Fibroblast of lung (primary cell): Measurements from ENCODE around the gene GAPDHS. TPM values are rescaled to one million over a fixed set of nuclear protein-coding genes. Genes with fewer than 3 reads are reported as not detected.

Experiments
- DNase-seq, 2 donors: peaks; one replicate each; pipeline versions ENCODE4 v3.0.0 to v3.0.0-alpha.2; 2010; ENCODE audit warnings: low read depth in 2 of 2
- H2AFZ ChIP-seq: 2 replicates; pipeline ENCODE4 v1.5.1; 2012; ENCODE audit warnings: low read length, control low read depth, inconsistent platforms
- H3K27ac ChIP-seq: 2 replicates; pipeline ENCODE4 v1.5.1; 2011; ENCODE audit warnings: low read length, control low read depth; ENCODE audit not compliant: insufficient read depth
- H3K27me3 ChIP-seq: 2 replicates; pipeline ENCODE4 v1.5.1; 2011; ENCODE audit warnings: mild to moderate bottlenecking, low read length; ENCODE audit not compliant: control insufficient read depth, insufficient read depth
- H3K36me3 ChIP-seq: 2 replicates; pipeline ENCODE4 v1.5.1; 2011; ENCODE audit warnings: low read length; ENCODE audit not compliant: control insufficient read depth, insufficient read depth
- H3K4me1 ChIP-seq: 2 replicates; pipeline ENCODE4 v1.5.1; 2011; ENCODE audit warnings: low read length; ENCODE audit not compliant: control insufficient read depth, insufficient read depth; ENCODE audit errors: extremely low read depth
- H3K4me2 ChIP-seq: 2 replicates; pipeline ENCODE4 v1.5.1; 2011; ENCODE audit warnings: low read length, control low read depth; ENCODE audit not compliant: insufficient read depth; ENCODE audit errors: extremely low read depth
- H3K4me3 ChIP-seq, 4 experiments: fragments of 200-600 bp in 1 of 4; sonication (generic) in 1 of 4; replicated peaks in 1 of 4; 2 replicates each; pipeline ENCODE4 v1.5.1; 2011 to 2016; ENCODE audit warnings: low read length in 4 of 4, low read depth in 3 of 4, mild to moderate bottlenecking in 3 of 4, control low read depth in 2 of 4, inconsistent platforms in 1 of 4, mixed read lengths in 1 of 4; ENCODE audit not compliant: insufficient read depth in 1 of 4; ENCODE audit errors: control extremely low read depth in 1 of 4
- H3K79me2 ChIP-seq: 2 replicates; pipeline ENCODE4 v1.5.1; 2012; ENCODE audit warnings: mild to moderate bottlenecking, low read length, inconsistent platforms; ENCODE audit not compliant: control insufficient read depth, insufficient read depth
- H3K9ac ChIP-seq: 2 replicates; pipeline ENCODE4 v1.5.1; 2011; ENCODE audit warnings: mild to moderate bottlenecking, low read length, control low read depth; ENCODE audit not compliant: insufficient read depth
- H3K9me3 ChIP-seq: 2 replicates; pipeline ENCODE4 v1.5.1; 2012; ENCODE audit warnings: low read depth, low read length; ENCODE audit not compliant: control insufficient read depth, insufficient read depth
- H4K20me1 ChIP-seq: 2 replicates; pipeline ENCODE4 v1.5.1; 2011; ENCODE audit warnings: low read length; ENCODE audit not compliant: control insufficient read depth, insufficient read depth; ENCODE audit errors: extremely low read depth
- EZH2 ChIP-seq: IDR thresholded peaks from 2 replicates; pipeline ENCODE4 v1.5.1; 2012; ENCODE audit warnings: low read length, control low read depth, mild to moderate bottlenecking; ENCODE audit errors: missing control alignments
- polyA plus RNA-seq, 2 donors: library from polyadenylated mRNA; depleted of rRNA in 1 of 2; stranded (reverse) in 1 of 2; unstranded in 1 of 2; fragments of >200 nt; gene quantifications; 2 replicates each; pipeline ENCODE4 v1.2.1, GENCODE V29; 2011 to 2012; ENCODE audit warnings: missing spikeins in 1 of 2
- total RNA-seq: library from RNA; depleted of rRNA; stranded (reverse); fragments of >200 nt; gene quantifications from 2 replicates; pipeline ENCODE4 v1.2.1, GENCODE V29; 2014
- TF ChIP-seq, protein P1 (sequence below), 2 donors: IDR thresholded peaks in 1 of 2; conservative IDR thresholded peaks in 1 of 2; 1 replicate in 1 of 2; 2 replicates in 1 of 2; pipeline ENCODE4 v1.5.1; 2011 to 2012; ENCODE audit warnings: low read length in 2 of 2, control low read depth in 1 of 2, inconsistent platforms in 1 of 2, low read depth in 1 of 2, mild to moderate bottlenecking in 1 of 2

GAPDHS gene
- total and polyA plus RNA-seq, 2 donors (not counting 1 experiment from before 2014, with no cell fraction given): not detected

DNA sequence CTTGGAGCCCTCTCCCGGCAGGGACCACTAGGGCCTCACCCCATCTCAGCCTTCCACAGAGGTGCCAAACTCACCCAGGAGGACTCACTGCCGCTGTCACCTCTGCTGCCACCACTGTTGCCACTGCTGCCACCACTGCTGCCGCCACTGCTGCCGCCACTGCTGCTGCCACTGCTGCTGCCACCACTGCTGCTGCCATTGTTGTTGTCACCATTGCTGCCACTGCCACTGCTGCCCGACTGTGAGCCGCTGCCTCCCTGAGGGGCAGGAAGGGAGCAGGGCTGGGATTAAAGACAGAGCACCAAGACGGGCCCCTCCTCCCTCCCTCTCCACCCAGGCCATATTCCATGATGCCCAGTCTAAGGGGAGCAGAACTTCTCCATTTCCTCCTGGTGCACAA lies 21.9 kb upstream of the GAPDHS start:
- no peaks in the 10 kb centered on the region for H3K36me3 ChIP-seq
- no peak overlapping the region for H3K9ac ChIP-seq
- no peak overlapping the region for H3K27ac ChIP-seq
- H3K9me3 ChIP-seq: no peaks in the 10 kb centered on the region
- H4K20me1 ChIP-seq: no peaks in the 10 kb centered on the region
- no peak for TF ChIP-seq EZH2
- TF ChIP-seq, protein P1, sequence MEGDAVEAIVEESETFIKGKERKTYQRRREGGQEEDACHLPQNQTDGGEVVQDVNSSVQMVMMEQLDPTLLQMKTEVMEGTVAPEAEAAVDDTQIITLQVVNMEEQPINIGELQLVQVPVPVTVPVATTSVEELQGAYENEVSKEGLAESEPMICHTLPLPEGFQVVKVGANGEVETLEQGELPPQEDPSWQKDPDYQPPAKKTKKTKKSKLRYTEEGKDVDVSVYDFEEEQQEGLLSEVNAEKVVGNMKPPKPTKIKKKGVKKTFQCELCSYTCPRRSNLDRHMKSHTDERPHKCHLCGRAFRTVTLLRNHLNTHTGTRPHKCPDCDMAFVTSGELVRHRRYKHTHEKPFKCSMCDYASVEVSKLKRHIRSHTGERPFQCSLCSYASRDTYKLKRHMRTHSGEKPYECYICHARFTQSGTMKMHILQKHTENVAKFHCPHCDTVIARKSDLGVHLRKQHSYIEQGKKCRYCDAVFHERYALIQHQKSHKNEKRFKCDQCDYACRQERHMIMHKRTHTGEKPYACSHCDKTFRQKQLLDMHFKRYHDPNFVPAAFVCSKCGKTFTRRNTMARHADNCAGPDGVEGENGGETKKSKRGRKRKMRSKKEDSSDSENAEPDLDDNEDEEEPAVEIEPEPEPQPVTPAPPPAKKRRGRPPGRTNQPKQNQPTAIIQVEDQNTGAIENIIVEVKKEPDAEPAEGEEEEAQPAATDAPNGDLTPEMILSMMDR (conservative IDR thresholded peaks at IDR 0.05 in 1 of 2, IDR thresholded peaks at IDR 0.05 in 1 of 2; ENCODE audit: low read depth in 1 of 2, low read length in 2 of 2): no peak
- no peak overlapping the region for H3K4me2 ChIP-seq
- H3K79me2 ChIP-seq: no peaks in the 10 kb centered on the region
- peaks cover 23% of the 10 kb centered on the region for H3K27me3 ChIP-seq
- no peak for DNase-seq
- H3K4me3 ChIP-seq: no peak overlapping the region
- H3K4me1 ChIP-seq: peaks cover 10% of the 10 kb centered on the region
- H2AFZ ChIP-seq: no peak overlapping the region

GRCh38 chr19:35512831-35513627 lies 20.2 kb upstream of the GAPDHS start:
- H3K9ac ChIP-seq: no peak overlapping the region
- DNase-seq: no peak
- TF ChIP-seq, protein P1 (conservative IDR thresholded peaks at IDR 0.05 in 1 of 2, IDR thresholded peaks at IDR 0.05 in 1 of 2; ENCODE audit: low read depth in 1 of 2, low read length in 2 of 2): no peak
- TF ChIP-seq EZH2: no peak
- no peaks in the 10 kb centered on the region for H3K36me3 ChIP-seq
- H3K79me2 ChIP-seq: no peaks in the 10 kb centered on the region
- H3K4me2 ChIP-seq: no peak overlapping the region
- peaks cover 12% of the 10 kb centered on the region for H3K4me1 ChIP-seq
- no peak overlapping the region for H3K27ac ChIP-seq
- H4K20me1 ChIP-seq: no peaks in the 10 kb centered on the region
- no peak overlapping the region for H3K4me3 ChIP-seq
- H3K27me3 ChIP-seq: peaks cover 17% of the 10 kb centered on the region
- no peak overlapping the region for H2AFZ ChIP-seq
- no peaks in the 10 kb centered on the region for H3K9me3 ChIP-seq

GRCh38 chr19:35513628-35514281 lies 19.5 kb upstream of the GAPDHS start, which contains the start of gene DMKN:
Gene DMKN, minus strand, starts transcription at chr19:35513649. Its CDS starts 174 bp downstream, at chr19:35513475.
- no peaks in the 10 kb centered on the region for H4K20me1 ChIP-seq
- H2AFZ ChIP-seq: no peak within 1 kb of the TSS
- no peak for TF ChIP-seq EZH2
- TF ChIP-seq, protein P1 (conservative IDR thresholded peaks at IDR 0.05 in 1 of 2, IDR thresholded peaks at IDR 0.05 in 1 of 2; ENCODE audit: low read depth in 1 of 2, low read length in 2 of 2): peak in 1 of 2 donors; percentile 3
- H3K79me2 ChIP-seq: no peaks in the 10 kb centered on the region
- no peaks in the 10 kb centered on the region for H3K9me3 ChIP-seq
- DNase-seq: peak; percentile 11 to 41
- peaks cover 13% of the 10 kb centered on the region for H3K4me1 ChIP-seq
- no peak within 1 kb of the TSS for H3K4me3 ChIP-seq
- H3K9ac ChIP-seq: peak within 1 kb of the TSS; percentile 43
- H3K27ac ChIP-seq: no peak within 1 kb of the TSS
- peaks cover 17% of the 10 kb centered on the region for H3K27me3 ChIP-seq
- no peaks in the 10 kb centered on the region for H3K36me3 ChIP-seq
- no peak within 1 kb of the TSS for H3K4me2 ChIP-seq
